Activated naive CD4-positive, alpha-beta T cell treated with anti-CD3 and anti-CD28 coated beads, Interleukin-2, amount 50 U/mL, for 24 hours (primary cell): ENCODE results near the gene AGGF1.

Experiments
- H3K27ac Mint-ChIP-seq: one replicate; pipeline ENCODE4 v1.8.0; 2021; ENCODE audit warnings: mild to moderate bottlenecking, mixed read lengths
- H3K27me3 Mint-ChIP-seq: one replicate; pipeline ENCODE4 v1.8.0; 2021; ENCODE audit warnings: mixed read lengths
- H3K36me3 Mint-ChIP-seq: one replicate; pipeline ENCODE4 v1.8.0; 2021; ENCODE audit warnings: mixed read lengths
- H3K4me1 Mint-ChIP-seq: one replicate; pipeline ENCODE4 v1.8.0; 2021; ENCODE audit warnings: mixed read lengths
- H3K4me3 Mint-ChIP-seq: one replicate; pipeline ENCODE4 v1.8.0; 2021; ENCODE audit warnings: mild to moderate bottlenecking, mixed read lengths
- H3K9me3 Mint-ChIP-seq: one replicate; pipeline ENCODE4 v1.8.0; 2021; ENCODE audit warnings: mixed read lengths

Gene AGGF1

GRCh38 chr5:77012601-77013000, 17.6 kb upstream of the AGGF1 start:
- no peaks in the 10 kb centered on the region for H3K9me3 Mint-ChIP-seq
- no peak overlapping the region for H3K4me3 Mint-ChIP-seq
- H3K27me3 Mint-ChIP-seq = peaks cover 2% of the 10 kb centered on the region

GRCh38 chr5:77015938-77016569, 14.2 kb upstream of the AGGF1 start:
- H3K9me3 Mint-ChIP-seq = no peaks in the 10 kb centered on the region
- H3K27me3 Mint-ChIP-seq = peaks cover 8% of the 10 kb centered on the region
- no peaks in the 10 kb centered on the region for H3K4me1 Mint-ChIP-seq
- no peak overlapping the region for H3K4me3 Mint-ChIP-seq
- H3K36me3 Mint-ChIP-seq = no peaks in the 10 kb centered on the region
- no peak overlapping the region for H3K27ac Mint-ChIP-seq

More at GRCh38 chr5:77012601-77013000, 17.6 kb upstream of the AGGF1 start:
- Mint-ChIP-seq H3K4me1 (no peaks in the 10 kb centered on the region), H3K36me3 (no peaks in the 10 kb centered on the region), H3K27ac (no peak overlapping the region)

- H3K27ac Mint-ChIP-seq = no peak overlapping the region
- no peaks in the 10 kb centered on the region for H3K9me3 Mint-ChIP-seq
- no peak overlapping the region for H3K4me3 Mint-ChIP-seq
- peaks cover 11% of the 10 kb centered on the region for H3K27me3 Mint-ChIP-seq
- H3K36me3 Mint-ChIP-seq = no peaks in the 10 kb centered on the region
- no peaks in the 10 kb centered on the region for H3K4me1 Mint-ChIP-seq
Observed at GRCh38 chr5:77016962-77017361, 13.2 kb upstream of the AGGF1 start.

- Mint-ChIP-seq H3K27ac (no peak overlapping the region), H3K4me1 (no peaks in the 10 kb centered on the region), H3K9me3 (no peaks in the 10 kb centered on the region), H3K4me3 (no peak overlapping the region), H3K36me3 (no peaks in the 10 kb centered on the region), H3K27me3 (peaks cover 15% of the 10 kb centered on the region)
Observed at GRCh38 chr5:77017668-77018067, 12.5 kb upstream of the AGGF1 start.

GRCh38 chr5:77022511-77023417, 7.4 kb upstream of the AGGF1 start:
- Mint-ChIP-seq H3K4me1 (no peaks in the 10 kb centered on the region), H3K27me3 (peaks cover 15% of the 10 kb centered on the region), H3K27ac (no peak overlapping the region), H3K9me3 (no peaks in the 10 kb centered on the region), H3K4me3 (no peak overlapping the region), H3K36me3 (no peaks in the 10 kb centered on the region)

GRCh38 chr5:77024490-77024889, 5.7 kb upstream of the AGGF1 start:
- H3K9me3 Mint-ChIP-seq = peaks cover 6% of the 10 kb centered on the region
- peaks cover 4% of the 10 kb centered on the region for H3K36me3 Mint-ChIP-seq
- no peak overlapping the region for H3K4me3 Mint-ChIP-seq
- H3K27me3 Mint-ChIP-seq = peaks cover 12% of the 10 kb centered on the region
- H3K4me1 Mint-ChIP-seq = peaks cover 5% of the 10 kb centered on the region
- H3K27ac Mint-ChIP-seq = no peak overlapping the region

GRCh38 chr5:77028631-77029375, 1.4 kb upstream of the AGGF1 start:
- Mint-ChIP-seq H3K27ac (no peak overlapping the region), H3K4me1 (peaks cover 32% of the 10 kb centered on the region), H3K36me3 (peaks cover 4% of the 10 kb centered on the region), H3K4me3 (peak overlapping the region; percentile 69), H3K9me3 (peaks cover 6% of the 10 kb centered on the region), H3K27me3 (no peaks in the 10 kb centered on the region)

GRCh38 chr5:77029376-77029885, 773 bp upstream of the AGGF1 start:
- peak overlapping the region; percentile 98 for H3K4me3 Mint-ChIP-seq
- H3K9me3 Mint-ChIP-seq = peaks cover 6% of the 10 kb centered on the region
- H3K27ac Mint-ChIP-seq = peak overlapping the region; percentile 96
- H3K36me3 Mint-ChIP-seq = peaks cover 4% of the 10 kb centered on the region
- peaks cover 39% of the 10 kb centered on the region for H3K4me1 Mint-ChIP-seq
- no peaks in the 10 kb centered on the region for H3K27me3 Mint-ChIP-seq

- Mint-ChIP-seq H3K27ac (no peak overlapping the region), H3K9me3 (peaks cover 6% of the 10 kb centered on the region), H3K4me1 (peaks cover 45% of the 10 kb centered on the region), H3K4me3 (peak overlapping the region; percentile 98), H3K36me3 (peaks cover 8% of the 10 kb centered on the region), H3K27me3 (no peaks in the 10 kb centered on the region)
Observed at GRCh38 chr5:77031891-77032290, 1.7 kb downstream of the AGGF1 start.

GRCh38 chr5:77032635-77033034, 2.4 kb downstream of the AGGF1 start:
- Mint-ChIP-seq H3K9me3 (peaks cover 6% of the 10 kb centered on the region), H3K4me1 (peaks cover 45% of the 10 kb centered on the region), H3K4me3 (no peak overlapping the region), H3K27ac (no peak overlapping the region), H3K36me3 (peaks cover 8% of the 10 kb centered on the region), H3K27me3 (no peaks in the 10 kb centered on the region)

GRCh38 chr5:77033338-77033737, 3.1 kb downstream of the AGGF1 start:
- H3K4me3 Mint-ChIP-seq = peak overlapping the region; percentile 64
- H3K27ac Mint-ChIP-seq = no peak overlapping the region
- H3K27me3 Mint-ChIP-seq = no peaks in the 10 kb centered on the region
- peaks cover 47% of the 10 kb centered on the region for H3K4me1 Mint-ChIP-seq
- H3K9me3 Mint-ChIP-seq = peaks cover 6% of the 10 kb centered on the region
- H3K36me3 Mint-ChIP-seq = peaks cover 8% of the 10 kb centered on the region

- no peak overlapping the region for H3K27ac Mint-ChIP-seq
- peaks cover 36% of the 10 kb centered on the region for H3K4me1 Mint-ChIP-seq
- no peaks in the 10 kb centered on the region for H3K27me3 Mint-ChIP-seq
- peaks cover 17% of the 10 kb centered on the region for H3K36me3 Mint-ChIP-seq
- no peak overlapping the region for H3K4me3 Mint-ChIP-seq
- no peaks in the 10 kb centered on the region for H3K9me3 Mint-ChIP-seq
Observed at GRCh38 chr5:77035950-77036349, 5.7 kb downstream of the AGGF1 start.

GRCh38 chr5:77046416-77047073, 16.3 kb downstream of the AGGF1 start:
- no peak overlapping the region for H3K27ac Mint-ChIP-seq
- H3K36me3 Mint-ChIP-seq = peaks cover 10% of the 10 kb centered on the region
- H3K4me3 Mint-ChIP-seq = no peak overlapping the region

GRCh38 chr5:77064040-77064439, 33.8 kb downstream of the AGGF1 start:
- no peaks in the 10 kb centered on the region for H3K27me3 Mint-ChIP-seq

More at GRCh38 chr5:77046416-77047073, 16.3 kb downstream of the AGGF1 start:
- no peaks in the 10 kb centered on the region for H3K27me3 Mint-ChIP-seq
- no peaks in the 10 kb centered on the region for H3K9me3 Mint-ChIP-seq
- peaks cover 6% of the 10 kb centered on the region for H3K4me1 Mint-ChIP-seq

GRCh38 chr5:77065256-77065655, 35.1 kb downstream of the AGGF1 start:
- Mint-ChIP-seq H3K27ac (no peak overlapping the region), H3K4me1 (peaks cover 11% of the 10 kb centered on the region), H3K4me3 (no peak overlapping the region), H3K9me3 (no peaks in the 10 kb centered on the region), H3K36me3 (peaks cover 29% of the 10 kb centered on the region), H3K27me3 (no peaks in the 10 kb centered on the region)

More at GRCh38 chr5:77064040-77064439, 33.8 kb downstream of the AGGF1 start:
- H3K27ac Mint-ChIP-seq = no peak overlapping the region
- H3K36me3 Mint-ChIP-seq = peaks cover 25% of the 10 kb centered on the region
- H3K4me1 Mint-ChIP-seq = peaks cover 11% of the 10 kb centered on the region
- H3K9me3 Mint-ChIP-seq = no peaks in the 10 kb centered on the region
- H3K4me3 Mint-ChIP-seq = no peak overlapping the region
